Measurements from ENCODE around the gene KRTAP1-3.

- TF ChIP-seq CTCF (conservative IDR thresholded peaks at IDR 0.05 in 1 of 2, IDR thresholded peaks at IDR 0.05 in 1 of 2; ENCODE audit: extremely low read depth in 1 of 2, insufficient read depth in 1 of 2, low read depth in 1 of 2, low read length in 2 of 2) (no peak), EZH2 (IDR thresholded peaks at IDR 0.05; ENCODE audit: borderline replicate concordance, low read length) (no peak)
Measured at GRCh38 chr17:41073676-41074075, 39.0 kb upstream of the KRTAP1-3 start.

All from mammary epithelial cell (primary cell).